Endothelial cell of umbilical vein (primary cell): Measurements from ENCODE around the gene ITGB3BP.
"Not testable (repeated sequence)": the region's sequence is repeated elsewhere in the genome, so short reads cannot be mapped to it uniquely, and the experiment has no call there.

ENCODE experiments used
- CTCF ChIP-seq, 2 donors: IDR thresholded peaks; 1 replicate in 1 of 2; 2 replicates in 1 of 2; pipeline ENCODE4 v1.5.1; 2011; ENCODE audit warnings: low read length in 2 of 2, mild to moderate bottlenecking in 2 of 2, moderate library complexity in 2 of 2, control low read depth in 1 of 2, inconsistent platforms in 1 of 2, low read depth in 1 of 2; ENCODE audit not compliant: insufficient read depth in 1 of 2; ENCODE audit errors: extremely low read depth in 1 of 2
- EZH2 ChIP-seq: IDR thresholded peaks from 2 replicates; pipeline ENCODE4 v1.6.1; 2012; ENCODE audit warnings: borderline replicate concordance, low read depth, mild to moderate bottlenecking, moderate library complexity, low read length, inconsistent platforms; ENCODE audit not compliant: severe bottlenecking
- FOS ChIP-seq: IDR thresholded peaks from 2 replicates; pipeline ENCODE4 v1.6.1; 2011; ENCODE audit warnings: mild to moderate bottlenecking, low read length, moderate library complexity, borderline replicate concordance; ENCODE audit not compliant: insufficient read depth
- GATA2 ChIP-seq: IDR thresholded peaks from 2 replicates; pipeline ENCODE4 v1.7.0; 2011; ENCODE audit warnings: low read depth, mild to moderate bottlenecking, moderate library complexity, mixed read lengths, low read length; ENCODE audit not compliant: insufficient read length, insufficient read depth
- JUN ChIP-seq: IDR thresholded peaks from 2 replicates; pipeline ENCODE4 v1.6.1; 2011; ENCODE audit warnings: borderline replicate concordance, low read depth; ENCODE audit not compliant: insufficient read length, insufficient read depth
- MYC ChIP-seq: IDR thresholded peaks from one replicate; pipeline ENCODE4 v1.6.1; 2011; ENCODE audit warnings: mild to moderate bottlenecking, low read depth, low read length
- POLR2A ChIP-seq: IDR thresholded peaks from 2 replicates; pipeline ENCODE4 v1.6.1; 2012; ENCODE audit warnings: low read depth, mild to moderate bottlenecking, control low read depth, low read length
- POLR2AphosphoS5 ChIP-seq: IDR thresholded peaks from 2 replicates; pipeline ENCODE4 v1.6.1; 2012; ENCODE audit warnings: low read depth, mild to moderate bottlenecking, control low read depth, low read length, moderate library complexity; ENCODE audit not compliant: insufficient read depth

GRCh38 chr1:63420746-63421145 lies 102.3 kb downstream of the ITGB3BP start:
- not testable (repeated sequence) for TF ChIP-seq EZH2; CTCF (IDR thresholded peaks at IDR 0.05; ENCODE audit: extremely low read depth in 1 of 2, insufficient read depth in 1 of 2, low read depth in 1 of 2, low read length in 2 of 2); POLR2A; FOS; POLR2AphosphoS5; JUN; GATA2; MYC
